HG03196 (cell line): ENCODE data around the gene UGCG.
"Not testable (repeated sequence)": the region's sequence is repeated elsewhere in the genome, so short reads cannot be mapped to it uniquely, and the experiment has no call there.

Source experiments
- ATAC-seq: cut with Tn5 transposase; IDR thresholded peaks from one replicate; pipeline ENCODE4 v1.9.1; 2021; ENCODE audit not compliant: unreplicated experiment

Gene UGCG

DNA sequence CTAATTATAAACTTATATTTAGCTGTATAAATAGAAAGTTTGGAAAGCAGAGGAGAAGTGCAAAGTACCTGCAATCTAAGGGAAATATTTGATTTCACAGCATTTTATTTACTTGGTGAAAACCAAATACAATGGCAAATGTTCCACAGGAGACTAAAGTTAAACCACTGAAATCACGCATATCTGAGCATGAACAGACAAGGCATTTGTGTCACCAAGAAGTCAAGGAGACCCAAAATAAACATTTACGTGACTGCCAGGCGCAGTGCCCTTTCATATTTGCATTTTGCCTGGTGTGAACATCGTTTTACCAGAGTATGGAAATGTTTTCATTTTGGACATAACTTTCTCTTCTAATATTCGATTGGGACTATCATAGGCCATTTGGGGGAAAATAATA lies 20.6 kb downstream of the UGCG start:
- ATAC-seq, result no peak

DNA sequence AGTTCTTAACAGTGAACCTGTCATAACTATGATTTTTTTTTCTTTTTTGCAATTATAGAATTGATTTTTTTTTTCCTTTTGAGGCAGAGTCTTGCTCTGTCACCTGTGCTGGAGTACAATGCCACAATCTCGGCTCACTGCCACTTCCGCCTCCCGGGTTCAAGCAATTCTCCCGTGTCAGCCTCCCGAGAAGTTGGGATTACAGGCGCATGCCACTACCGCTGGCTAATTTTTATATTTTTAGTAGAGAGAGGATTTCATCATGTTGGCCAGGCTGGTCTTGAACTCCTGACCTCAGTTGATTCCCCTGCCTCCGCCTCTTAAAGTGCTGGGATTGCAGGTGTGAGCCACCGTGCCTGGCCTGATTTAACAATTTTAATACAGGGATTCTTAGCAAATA lies 21.4 kb downstream of the UGCG start:
- ATAC-seq, result no peak

GRCh38 chr9:111919875-111920274 lies 23.3 kb downstream of the UGCG start:
- no peak for ATAC-seq

DNA sequence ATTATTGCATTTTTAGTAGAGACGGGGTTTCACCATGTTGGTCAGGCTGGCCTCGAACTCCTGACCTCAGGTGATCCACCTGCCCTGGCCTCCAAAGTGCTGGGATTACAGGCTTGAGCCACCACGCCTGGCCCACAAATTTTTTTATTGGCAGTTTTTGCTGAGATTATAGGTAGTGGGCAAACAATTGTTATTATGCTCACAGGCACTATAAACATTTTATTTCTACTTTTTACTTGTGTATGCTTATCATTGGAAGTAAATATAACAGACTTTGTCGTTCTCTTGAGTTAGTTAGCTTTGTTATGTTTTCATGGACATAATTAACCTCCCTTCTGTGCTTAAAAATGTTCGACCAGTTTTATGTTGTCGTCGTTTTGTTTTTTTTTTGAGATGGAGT lies 23.9 kb downstream of the UGCG start:
- ATAC-seq, result no peak

DNA sequence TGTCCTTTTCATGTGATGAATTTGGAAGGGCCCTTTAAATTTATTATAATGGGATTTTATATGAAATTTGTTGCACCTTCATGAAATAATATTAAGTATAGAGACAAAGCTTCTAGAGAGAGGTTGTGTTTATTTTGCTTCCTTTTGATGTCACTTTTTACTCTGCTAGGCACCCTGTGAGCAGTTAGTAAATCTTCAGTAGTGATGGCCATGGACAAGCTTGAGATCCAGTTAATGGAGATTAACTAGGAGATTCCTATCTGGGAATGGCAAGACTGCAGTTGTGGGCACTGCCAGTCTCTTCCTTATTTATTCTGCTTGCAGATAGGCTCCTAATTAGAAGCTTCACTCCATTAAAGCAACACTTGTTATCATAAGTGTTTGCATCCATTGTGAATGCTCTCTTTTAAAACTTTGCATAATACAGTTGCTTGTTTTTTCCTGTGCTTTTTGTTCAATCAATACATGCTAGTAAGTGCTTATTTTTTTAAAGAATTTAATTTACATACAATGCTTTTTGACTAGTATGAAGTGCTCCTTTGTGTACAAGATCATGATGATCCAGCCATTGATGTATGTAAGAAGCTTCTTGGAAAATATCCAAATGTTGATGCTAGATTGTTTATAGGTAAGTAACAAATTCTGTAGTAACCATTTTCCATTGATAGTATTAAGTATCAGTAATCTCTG lies 25.9 kb downstream of the UGCG start:
- no peak for ATAC-seq

DNA sequence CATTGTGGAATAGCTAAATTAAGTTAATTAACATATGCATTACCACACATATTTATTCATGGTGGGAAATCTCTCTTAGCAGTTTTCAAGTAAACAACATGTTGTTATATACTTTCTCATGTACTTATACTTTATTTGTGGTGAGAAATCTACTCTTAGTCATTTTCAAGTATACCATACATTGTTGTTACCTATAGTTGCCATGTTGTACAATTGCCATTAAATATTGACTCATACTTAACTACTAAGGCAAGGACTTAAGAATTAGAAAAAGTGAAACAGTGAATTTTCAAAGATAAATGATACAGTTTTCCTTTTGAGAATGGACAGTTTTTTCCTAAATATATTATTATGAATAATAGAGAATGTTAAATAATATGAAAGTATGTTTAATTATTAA lies 27.7 kb downstream of the UGCG start:
- no peak for ATAC-seq

DNA sequence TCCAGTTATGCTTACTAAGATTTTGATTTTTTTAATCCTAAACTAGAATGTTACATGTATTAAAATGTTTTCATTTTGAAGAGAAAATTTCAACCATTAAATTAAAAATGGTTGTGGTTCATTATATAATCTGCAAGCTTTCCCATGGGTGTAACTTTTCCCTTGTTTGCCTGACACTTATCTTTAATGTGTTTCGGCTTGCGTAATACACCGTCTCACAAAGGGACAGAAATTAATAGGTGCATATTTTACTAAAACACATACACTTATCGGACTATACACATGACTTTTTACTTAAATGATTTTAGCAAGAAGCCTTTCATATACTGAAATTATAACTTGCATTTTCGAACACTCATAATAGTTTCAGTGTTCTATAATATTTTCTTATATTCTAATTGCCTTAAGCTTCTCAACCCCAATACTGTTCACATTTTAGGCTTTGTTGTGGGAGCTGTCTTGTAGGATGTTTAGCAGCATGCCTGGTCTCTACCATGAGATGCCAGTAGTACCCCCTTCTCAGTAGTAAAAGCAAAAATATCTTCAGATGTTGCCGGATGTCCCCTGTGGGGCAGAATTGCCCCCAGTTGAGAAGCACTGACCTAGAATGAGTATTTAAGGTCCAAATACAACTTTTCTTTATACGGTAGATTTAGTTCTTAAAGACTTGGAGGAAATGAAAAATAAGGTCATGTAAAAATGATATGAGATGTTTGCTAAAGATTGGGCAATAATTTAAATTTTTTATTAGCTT lies 28.6 kb downstream of the UGCG start:
- no peak for ATAC-seq

GRCh38 chr9:111925784-111926183 lies 29.2 kb downstream of the UGCG start:
- ATAC-seq, result no peak

- peak; percentile 99 for ATAC-seq
These were observed 29.8 kb downstream of the UGCG start for GRCh38 chr9:111926421-111926875.

DNA sequence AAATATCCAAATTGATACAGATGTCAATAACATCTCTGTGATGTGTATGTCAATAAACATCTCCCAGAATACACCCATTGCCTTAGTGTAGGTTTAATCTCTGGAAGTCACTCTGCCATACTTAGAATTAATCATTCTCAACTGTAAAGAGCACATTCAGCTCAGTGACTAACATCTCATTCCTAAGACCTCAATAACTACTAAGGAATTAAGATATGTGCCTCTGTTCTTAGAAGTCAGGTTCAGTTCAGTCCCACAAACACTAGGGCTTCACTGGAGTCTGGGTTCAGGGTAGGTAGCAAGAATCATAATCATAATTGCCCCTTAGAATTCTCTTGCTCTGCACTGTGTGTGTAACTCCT lies 31.7 kb downstream of the UGCG start:
- ATAC-seq, result no peak

GRCh38 chr9:111934747-111935146 lies 38.1 kb downstream of the UGCG start:
- ATAC-seq, result no peak

- no peak for ATAC-seq
These were observed 39.8 kb downstream of the UGCG start for GRCh38 chr9:111936391-111936790.

- no peak for ATAC-seq
These were observed 40.7 kb downstream of the UGCG start for GRCh38 chr9:111937301-111937700.

DNA sequence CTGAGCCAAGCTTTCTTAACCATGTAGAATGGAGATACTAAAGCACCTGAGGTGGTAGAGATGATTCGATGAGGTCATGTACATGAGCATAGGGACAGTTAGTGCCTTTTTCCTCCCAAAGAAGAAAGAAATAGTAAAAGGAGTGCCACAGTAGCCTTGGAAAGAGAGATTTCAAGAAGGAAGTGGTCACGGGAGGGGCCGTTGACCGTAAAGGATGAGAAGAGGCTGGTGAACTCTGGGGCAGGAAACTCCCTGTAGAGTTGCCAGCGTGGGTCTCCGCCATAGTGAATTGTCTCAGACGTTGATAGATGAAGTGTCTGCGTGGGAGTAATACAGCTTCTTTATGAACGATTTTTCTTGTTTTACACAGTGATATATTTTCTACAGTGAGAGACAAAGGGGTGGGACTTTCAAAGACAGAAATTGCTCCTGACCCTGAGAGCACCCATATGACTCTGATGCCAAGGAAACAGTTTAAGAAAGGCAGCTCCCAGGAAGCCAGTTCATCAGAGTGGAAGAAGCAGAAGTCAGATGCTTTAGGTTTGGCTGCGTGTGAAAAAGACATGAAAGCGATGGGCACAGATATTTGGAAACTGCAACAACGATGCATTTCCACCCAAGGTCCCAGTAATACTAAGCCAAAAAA lies 41.3 kb downstream of the UGCG start:
- peak; percentile 64 for ATAC-seq

DNA sequence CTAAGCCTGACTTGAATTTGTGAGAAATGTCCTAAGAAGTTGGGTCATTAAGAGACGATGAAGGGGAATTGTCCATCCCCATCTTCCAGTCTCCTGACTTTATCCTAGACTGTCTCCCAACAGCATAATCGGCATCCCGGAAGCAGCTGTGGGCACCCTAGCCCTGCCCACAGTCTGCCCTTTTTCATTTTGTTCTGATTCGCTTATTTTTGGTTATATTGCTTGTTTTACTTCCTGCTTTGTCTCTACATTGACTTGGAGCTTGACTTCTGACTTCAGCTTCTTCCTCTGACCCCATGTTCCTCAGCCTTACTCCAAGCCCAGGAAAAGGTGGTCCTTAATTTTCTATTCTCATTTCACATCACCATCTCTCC lies 41.8 kb downstream of the UGCG start:
- ATAC-seq, result no peak

GRCh38 chr9:111939322-111939721 lies 42.7 kb downstream of the UGCG start:
- ATAC-seq, result no peak

DNA sequence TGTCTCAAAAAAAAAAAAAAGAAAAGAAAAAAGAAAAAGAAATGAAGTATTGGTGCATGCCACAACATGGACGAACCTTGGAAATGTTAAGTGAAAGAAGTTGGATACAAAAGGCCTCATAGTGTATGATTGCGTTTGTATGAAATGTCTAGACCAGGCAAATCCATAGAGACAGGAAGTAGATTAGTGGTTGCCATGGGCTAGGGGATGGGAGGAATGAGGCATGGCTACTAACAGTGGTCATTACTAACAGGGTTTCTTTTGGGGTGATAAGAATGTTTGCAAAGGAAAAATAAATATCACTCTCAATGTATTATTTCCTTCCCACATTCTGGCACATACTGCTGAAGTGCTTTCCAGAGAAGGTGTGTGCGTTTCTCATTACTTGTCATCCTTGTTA lies 44.1 kb downstream of the UGCG start:
- ATAC-seq, result no peak

GRCh38 chr9:111943200-111943599 lies 46.6 kb downstream of the UGCG start:
- no peak for ATAC-seq

DNA sequence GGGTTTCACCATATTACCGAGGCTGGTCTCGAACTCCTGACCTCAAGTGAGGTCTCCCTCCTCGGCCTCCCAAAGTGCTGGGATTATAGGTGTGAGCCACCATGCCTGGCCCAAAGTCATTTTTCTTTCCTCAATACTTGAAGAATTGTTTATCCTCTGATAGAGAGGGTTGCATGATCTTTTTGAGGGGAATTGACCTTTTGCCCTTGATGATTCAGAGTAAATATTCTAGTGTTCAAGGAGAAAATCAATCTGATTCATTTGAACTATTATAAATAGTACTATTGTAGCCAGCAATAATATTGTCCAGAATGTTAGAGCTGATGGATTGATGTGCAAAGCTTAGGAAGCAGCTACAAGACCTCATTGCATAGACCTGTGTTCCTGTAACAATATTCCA lies 47.1 kb downstream of the UGCG start:
- no peak for ATAC-seq

- no peak for ATAC-seq
These were observed 47.7 kb downstream of the UGCG start for GRCh38 chr9:111944241-111944866.

DNA sequence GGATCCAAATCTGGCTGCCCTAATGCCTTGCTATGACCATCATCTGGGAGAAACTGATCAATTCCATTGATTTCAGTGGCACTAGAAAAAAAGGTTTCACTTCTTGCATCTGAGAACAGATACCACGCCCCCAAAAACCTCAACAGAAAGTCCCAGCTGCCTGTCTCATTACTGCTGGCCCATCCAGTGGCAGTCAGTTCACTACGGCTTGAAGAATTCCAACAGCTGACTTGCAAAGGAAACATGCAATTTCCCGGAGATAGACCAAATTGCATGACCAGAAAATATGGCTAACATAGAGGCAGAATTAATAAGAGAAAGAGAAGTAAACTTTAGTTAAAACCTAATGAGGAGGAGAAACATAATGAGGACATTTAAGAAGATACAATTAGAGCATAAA lies 48.6 kb downstream of the UGCG start:
- peak; percentile 78 for ATAC-seq

- ATAC-seq, result not testable (repeated sequence)
These were observed 51.5 kb downstream of the UGCG start for GRCh38 chr9:111948109-111948508.
